ENCODE measurements around the gene TNFRSF14. TPM values are rescaled to one million over a fixed set of nuclear protein-coding genes. Genes with fewer than 3 reads are reported as not detected.

TNFRSF14 gene
- total RNA-seq, 1 donor from 2014 or later: 141 TPM

GRCh38 chr1:2558861-2559260, 2.7 kb downstream of the TNFRSF14 start:
- Histone ChIP-seq H3K36me3 (peaks cover 0 to 10% of the 10 kb centered on the region in 2 donors), H3K9me3 (no peaks in the 10 kb centered on the region), H3K27me3 (no peaks in the 10 kb centered on the region), H3K4me3 (no peak overlapping the region), H3K27ac (no peak overlapping the region), H3K4me1 (peaks cover 0 to 16% of the 10 kb centered on the region in 2 donors)
- intact Hi-C loops (cut with DNase I): no loop called here
- no peak for DNase-seq (ENCODE audit: low spot score in 2 of 2)
- no peak for TF ChIP-seq CTCF (IDR thresholded peaks at IDR 0.05)

- no peak for TF ChIP-seq CTCF (IDR thresholded peaks at IDR 0.05)
- intact Hi-C loops (cut with DNase I): no loop called here
- no peaks in the 10 kb centered on the region for H3K9me3 ChIP-seq
- H3K27ac ChIP-seq: no peak overlapping the region
- no peak for DNase-seq (ENCODE audit: low spot score in 2 of 2)
- peaks cover 0 to 10% of the 10 kb centered on the region in 2 donors for H3K36me3 ChIP-seq
- H3K4me1 ChIP-seq: peaks cover 0 to 16% of the 10 kb centered on the region in 2 donors
- no peaks in the 10 kb centered on the region for H3K27me3 ChIP-seq
- H3K4me3 ChIP-seq: no peak overlapping the region
Measured at GRCh38 chr1:2559509-2560298, 3.5 kb downstream of the TNFRSF14 start.

- H3K36me3 ChIP-seq: peaks cover 0 to 10% of the 10 kb centered on the region in 2 donors
- no peaks in the 10 kb centered on the region for H3K9me3 ChIP-seq
- intact Hi-C loops (cut with DNase I): no loop called here
- H3K4me3 ChIP-seq: no peak overlapping the region
- no peak for TF ChIP-seq CTCF (IDR thresholded peaks at IDR 0.05)
- no peaks in the 10 kb centered on the region for H3K27me3 ChIP-seq
- H3K27ac ChIP-seq: no peak overlapping the region
- peaks cover 0 to 12% of the 10 kb centered on the region in 2 donors for H3K4me1 ChIP-seq
- DNase-seq (ENCODE audit: low spot score in 2 of 2): no peak
Measured at GRCh38 chr1:2560299-2561073, 4.3 kb downstream of the TNFRSF14 start.

GRCh38 chr1:2561446-2561845, 5.3 kb downstream of the TNFRSF14 start:
- no peaks in the 10 kb centered on the region for H3K9me3 ChIP-seq
- peaks cover 0 to 8% of the 10 kb centered on the region in 2 donors for H3K4me1 ChIP-seq
- H3K27ac ChIP-seq: no peak overlapping the region
- H3K27me3 ChIP-seq: no peaks in the 10 kb centered on the region
- intact Hi-C loops (cut with DNase I): no loop called here
- no peak for TF ChIP-seq CTCF (IDR thresholded peaks at IDR 0.05)
- DNase-seq (ENCODE audit: low spot score in 2 of 2): no peak
- no peak overlapping the region for H3K4me3 ChIP-seq
- peaks cover 0 to 10% of the 10 kb centered on the region in 2 donors for H3K36me3 ChIP-seq

- no peak for DNase-seq (ENCODE audit: low spot score in 2 of 2)
- no peaks in the 10 kb centered on the region for H3K9me3 ChIP-seq
- H3K4me1 ChIP-seq: peaks cover 0 to 2% of the 10 kb centered on the region in 2 donors
- intact Hi-C loops (cut with DNase I): no loop called here
- H3K27ac ChIP-seq: no peak overlapping the region
- H3K4me3 ChIP-seq: no peak overlapping the region
- no peaks in the 10 kb centered on the region for H3K27me3 ChIP-seq
- TF ChIP-seq CTCF (IDR thresholded peaks at IDR 0.05): no peak
- peaks cover 0 to 10% of the 10 kb centered on the region in 2 donors for H3K36me3 ChIP-seq
Measured at GRCh38 chr1:2561898-2562895, 6.0 kb downstream of the TNFRSF14 start.

Data from ascending aorta (tissue), 2 donors.